Tibial nerve (tissue), 4 donors: ENCODE results near the gene SUN2. TPM values are rescaled to one million over a fixed set of nuclear protein-coding genes. Genes with fewer than 3 reads are reported as not detected.

Experiments used
- DNase-seq, 2 donors: peaks; one replicate each; pipeline ENCODE4 v3.0.0-alpha.2; 2019; ENCODE audit warnings: low spot score in 2 of 2
- H3K27ac ChIP-seq, 4 donors: fragments of 200-600 bp; sonication (generic) in 3 of 4; one replicate each; pipeline ENCODE4 v1.5.1; 2017 to 2019; ENCODE audit warnings: mild to moderate bottlenecking in 1 of 4
- H3K27me3 ChIP-seq, 2 donors: fragments of 200-600 bp; sonication (generic) in 1 of 2; one replicate each; pipeline versions ENCODE4 v1.5.1 to v1.6.0; 2017 to 2019
- H3K36me3 ChIP-seq, 3 donors: fragments of 200-600 bp; sonication (generic); one replicate each; pipeline ENCODE4 v1.5.1; 2018 to 2019
- H3K4me1 ChIP-seq, 4 donors: fragments of 200-600 bp; sonication (generic) in 3 of 4; one replicate each; pipeline ENCODE4 v1.5.1; 2017 to 2019
- H3K4me3 ChIP-seq, 4 donors: fragments of 200-600 bp; sonication (generic) in 3 of 4; one replicate each; pipeline ENCODE4 v1.5.1; 2017 to 2019; ENCODE audit warnings: mild to moderate bottlenecking in 1 of 4, moderate library complexity in 1 of 4
- H3K9me3 ChIP-seq, 4 donors: fragments of 200-600 bp; sonication (generic) in 3 of 4; one replicate each; pipeline ENCODE4 v1.5.1; 2017 to 2019
- CTCF ChIP-seq, 5 experiments: fragments of 200-600 bp in 3 of 5; fragments of 450-650 bp in 2 of 5; sonication (generic) in 3 of 5; IDR thresholded peaks; one replicate each; pipeline ENCODE4 v1.5.1; 2016 to 2019; ENCODE audit warnings: antibody characterized with exemption in 5 of 5, mild to moderate bottlenecking in 3 of 5, moderate library complexity in 2 of 5
- EP300 ChIP-seq, 2 donors: sonication (generic); formaldehyde crosslinking; IDR thresholded peaks; one replicate each; pipeline ENCODE4 v1.6.1; 2017; ENCODE audit warnings: antibody characterized with exemption in 2 of 2, mild to moderate bottlenecking in 1 of 2
- POLR2A ChIP-seq, 2 donors: fragments of 450-650 bp; IDR thresholded peaks; one replicate each; pipeline ENCODE4 v1.6.1; 2017; ENCODE audit warnings: antibody characterized with exemption in 2 of 2, mild to moderate bottlenecking in 2 of 2, moderate library complexity in 2 of 2
- WGBS, 2 donors: methylation state at CpG; one replicate each; pipeline ENCODE4 v1.1.5; 2018; 5-methylcytosine and 5-hydroxymethylcytosine counted together
- total RNA-seq, 4 donors: library from RNA; depleted of rRNA; stranded (reverse); fragments of >200 nt; gene quantifications; one replicate each; pipeline ENCODE4 v1.1.0, GENCODE V29; 2016

The SUN2 gene
- total RNA-seq, 4 donors from 2014 or later: 640 to 1,234 (median 846) TPM

- H3K27ac ChIP-seq: peak overlapping the region in 2 of 4 donors; percentile 44 to 96
- no peaks in the 10 kb centered on the region for H3K27me3 ChIP-seq
- no peaks in the 10 kb centered on the region for H3K9me3 ChIP-seq
- peaks cover 0 to 38% (median 25%) of the 10 kb centered on the region in 4 donors for H3K4me1 ChIP-seq
- H3K4me3 ChIP-seq: no peak overlapping the region
- 91 to 92% methylated on average over 5 to 17 of the region's 17 CpGs for WGBS, 2 donors
- H3K36me3 ChIP-seq: peaks cover 7 to 73% (median 61%) of the 10 kb centered on the region in 3 donors
- TF ChIP-seq POLR2A (IDR thresholded peaks at IDR 0.05): no peak
- TF ChIP-seq CTCF (IDR thresholded peaks at IDR 0.05): no peak
- no peak for TF ChIP-seq EP300 (IDR thresholded peaks at IDR 0.05)
- DNase-seq: no peak
These were observed 5.2 kb downstream of the SUN2 start for GRCh38 chr22:38750638-38751037.

GRCh38 chr22:38750104-38750503 lies 5.7 kb downstream of the SUN2 start:
- peaks cover 0 to 38% (median 25%) of the 10 kb centered on the region in 4 donors for H3K4me1 ChIP-seq
- H3K4me3 ChIP-seq: no peak overlapping the region
- TF ChIP-seq POLR2A (IDR thresholded peaks at IDR 0.05): no peak
- no peak for TF ChIP-seq EP300 (IDR thresholded peaks at IDR 0.05)
- no peak for TF ChIP-seq CTCF (IDR thresholded peaks at IDR 0.05)
- no peaks in the 10 kb centered on the region for H3K9me3 ChIP-seq
- no peaks in the 10 kb centered on the region for H3K27me3 ChIP-seq
- H3K27ac ChIP-seq: no peak overlapping the region
- H3K36me3 ChIP-seq: peaks cover 9 to 78% (median 67%) of the 10 kb centered on the region in 3 donors
- WGBS, 2 donors: 92 to 96% methylated on average over 14 of the region's 14 CpGs
- DNase-seq: no peak

- H3K9me3 ChIP-seq: no peaks in the 10 kb centered on the region
- TF ChIP-seq EP300 (IDR thresholded peaks at IDR 0.05) (no peak), CTCF (IDR thresholded peaks at IDR 0.05) (no peak), POLR2A (IDR thresholded peaks at IDR 0.05) (no peak)
- peaks cover 13 to 93% (median 73%) of the 10 kb centered on the region in 3 donors for H3K36me3 ChIP-seq
- 75 to 85% methylated on average over 14 of the region's 14 CpGs for WGBS, 2 donors
- no peak overlapping the region for H3K27ac ChIP-seq
- H3K4me3 ChIP-seq: no peak overlapping the region
- H3K27me3 ChIP-seq: no peaks in the 10 kb centered on the region
- peaks cover 0 to 30% (median 16%) of the 10 kb centered on the region in 4 donors for H3K4me1 ChIP-seq
- no peak for DNase-seq
These were observed 7.2 kb downstream of the SUN2 start for GRCh38 chr22:38748487-38749136.

- peaks cover 28 to 100% (median 89%) of the 10 kb centered on the region in 3 donors for H3K36me3 ChIP-seq
- no peaks in the 10 kb centered on the region for H3K27me3 ChIP-seq
- DNase-seq: no peak
- H3K9me3 ChIP-seq: no peaks in the 10 kb centered on the region
- TF ChIP-seq CTCF (IDR thresholded peaks at IDR 0.05) (no peak), EP300 (IDR thresholded peaks at IDR 0.05) (no peak), POLR2A (IDR thresholded peaks at IDR 0.05) (no peak)
- peaks cover 0 to 4% (median 2%) of the 10 kb centered on the region in 4 donors for H3K4me1 ChIP-seq
- no peak overlapping the region for H3K4me3 ChIP-seq
- WGBS, 2 donors: 88 to 95% methylated on average over 8 to 11 of the region's 14 CpGs
- H3K27ac ChIP-seq: no peak overlapping the region
These were observed 9.9 kb downstream of the SUN2 start for GRCh38 chr22:38745676-38746460.

- Histone ChIP-seq H3K4me1 (no peaks in the 10 kb centered on the region), H3K27ac (no peak overlapping the region), H3K9me3 (no peaks in the 10 kb centered on the region), H3K4me3 (no peak overlapping the region), H3K36me3 (peaks cover 36 to 100% (median 89%) of the 10 kb centered on the region in 3 donors), H3K27me3 (no peaks in the 10 kb centered on the region)
- TF ChIP-seq POLR2A (IDR thresholded peaks at IDR 0.05) (no peak), EP300 (IDR thresholded peaks at IDR 0.05) (no peak), CTCF (IDR thresholded peaks at IDR 0.05) (no peak)
- no peak for DNase-seq
- 79 to 82% methylated on average over 6 of the region's 6 CpGs for WGBS, 2 donors
These were observed 10.8 kb downstream of the SUN2 start for GRCh38 chr22:38744981-38745380.
